ENCODE results near the gene EPS8.

DNA sequence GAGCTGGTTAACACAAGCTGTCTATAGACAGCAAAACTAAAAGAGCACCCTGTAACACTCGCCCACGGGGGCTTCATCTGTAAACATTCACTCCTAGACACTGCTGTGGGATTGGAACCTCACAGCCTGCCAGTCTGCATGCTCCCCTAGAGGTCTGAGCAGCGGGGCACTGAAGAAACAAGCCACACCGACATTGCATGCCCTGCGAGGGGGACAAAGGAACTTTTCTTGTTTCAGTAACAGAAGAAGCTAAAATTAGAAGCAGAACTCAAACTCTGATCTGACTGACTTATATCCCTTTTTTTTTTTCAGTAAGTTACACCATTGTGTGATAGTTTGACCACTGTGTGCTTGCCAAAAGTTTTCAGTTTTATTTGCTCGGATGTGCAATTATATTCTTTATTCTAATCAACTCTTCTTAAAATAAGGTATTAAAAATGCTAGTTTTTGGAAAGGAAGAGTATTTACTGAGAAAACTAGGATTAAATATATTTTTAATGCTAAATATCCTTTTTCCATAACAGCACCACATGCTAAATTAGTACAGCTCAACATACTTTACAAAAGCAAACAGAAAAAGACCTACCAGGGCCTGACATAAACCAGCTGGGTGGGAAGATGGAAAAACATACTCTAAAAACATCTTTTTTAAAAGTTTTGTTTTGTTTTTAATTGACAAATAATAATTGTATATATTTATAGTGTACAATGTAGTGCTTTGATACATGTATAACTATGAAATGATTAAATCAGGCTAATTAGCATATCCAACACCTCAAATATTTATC, 100.2 kb downstream of the EPS8 start:
- no peak for TF ChIP-seq CTCF (conservative IDR thresholded peaks at IDR 0.05)
- no peak for TF ChIP-seq EZH2 (IDR thresholded peaks at IDR 0.05; ENCODE audit: low read depth)

Measured in PC-9 (cell line).